IPS-18a (cell line): ENCODE data around the gene ZIC5.

Source experiments
- H3K27ac ChIP-seq: one replicate; pipeline ENCODE4 v1.5.1; 2013; ENCODE audit warnings: low read length
- H3K27me3 ChIP-seq: one replicate; pipeline ENCODE4 v1.6.1; 2013; ENCODE audit warnings: mild to moderate bottlenecking, low read length; ENCODE audit not compliant: control insufficient read depth, insufficient read depth
- H3K36me3 ChIP-seq: one replicate; pipeline ENCODE4 v1.6.1; 2013; ENCODE audit warnings: low read depth, low read length; ENCODE audit not compliant: control insufficient read depth
- H3K4me1 ChIP-seq: one replicate; pipeline ENCODE4 v1.6.1; 2013; ENCODE audit warnings: low read depth, low read length; ENCODE audit not compliant: control insufficient read depth
- H3K4me3 ChIP-seq: one replicate; pipeline ENCODE4 v1.5.1; 2013; ENCODE audit warnings: low read length
- H3K9ac ChIP-seq: one replicate; pipeline ENCODE4 v1.6.1; 2013; ENCODE audit warnings: mild to moderate bottlenecking, low read length, moderate library complexity
- H3K9me3 ChIP-seq: one replicate; pipeline ENCODE4 v1.6.1; 2013; ENCODE audit warnings: low read depth, low read length; ENCODE audit not compliant: control insufficient read depth

Gene ZIC5

DNA sequence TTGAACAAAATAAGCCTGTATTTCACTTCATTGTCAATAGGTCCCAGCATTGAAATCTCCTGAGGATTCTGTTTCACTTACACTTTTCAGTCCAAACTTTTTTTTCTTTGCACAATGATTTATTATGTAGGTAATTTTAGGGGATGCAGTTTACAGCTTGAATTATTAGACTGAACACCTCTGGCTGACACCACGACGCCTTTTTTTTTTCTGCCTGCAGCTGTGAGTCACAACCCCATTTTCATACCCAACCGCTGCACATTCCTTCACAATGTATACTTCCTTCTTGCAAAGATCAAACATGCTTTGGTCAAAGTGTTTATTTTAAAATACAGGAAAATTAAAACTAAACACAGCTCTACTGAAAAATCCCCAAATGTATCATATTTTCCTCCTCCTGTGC lies 21.4 kb upstream of the ZIC5 start:
- no peaks in the 10 kb centered on the region for H3K36me3 ChIP-seq
- no peak overlapping the region for H3K9ac ChIP-seq
- no peaks in the 10 kb centered on the region for H3K9me3 ChIP-seq
- H3K27ac ChIP-seq: no peak overlapping the region
- H3K4me3 ChIP-seq: no peak overlapping the region
- peaks cover 95% of the 10 kb centered on the region for H3K27me3 ChIP-seq
- H3K4me1 ChIP-seq: peaks cover 77% of the 10 kb centered on the region

DNA sequence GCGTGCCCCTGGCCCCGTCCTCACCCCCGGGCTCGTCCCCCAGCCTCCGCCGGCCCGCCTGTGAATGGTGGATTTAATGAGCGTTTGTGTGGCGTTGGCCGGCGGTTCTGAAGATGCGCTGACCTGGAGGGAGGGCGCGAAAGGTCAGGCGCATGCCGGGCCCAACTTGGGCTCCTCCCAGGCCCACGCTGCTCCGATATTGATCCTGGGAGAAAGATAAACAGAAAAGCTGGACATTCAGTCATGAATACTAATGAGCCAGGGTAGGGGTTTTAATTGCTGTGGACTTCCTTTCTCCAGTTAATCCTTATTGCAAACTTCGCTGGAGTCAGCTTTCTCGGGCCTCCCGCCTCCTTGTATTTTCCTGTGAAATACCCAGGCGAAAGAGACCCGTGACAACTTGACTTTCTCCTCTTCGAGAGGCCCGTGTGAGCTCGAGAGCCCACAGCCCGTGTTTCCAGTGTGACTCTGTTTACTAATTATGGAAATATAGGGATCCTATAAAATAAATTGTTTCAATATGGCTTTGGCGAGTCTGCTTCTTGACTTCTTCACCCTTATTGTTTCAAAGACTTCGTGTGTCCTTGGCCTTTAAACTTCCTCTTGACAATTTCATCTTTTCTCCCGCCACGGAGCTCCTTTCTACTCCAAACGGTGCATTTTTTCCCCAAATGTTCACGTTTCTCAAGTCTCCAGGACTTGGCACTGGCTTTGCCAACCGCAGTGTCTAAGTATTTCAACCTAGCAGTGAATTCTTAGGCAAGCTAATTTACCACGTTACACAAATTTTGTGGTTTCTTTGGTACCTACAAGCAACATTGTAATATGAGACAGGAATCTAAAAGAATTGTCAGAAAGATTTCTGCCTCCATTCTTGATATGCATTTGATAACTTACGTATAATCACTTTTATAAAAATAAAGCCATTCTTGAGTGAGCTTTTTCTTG lies 20.5 kb upstream of the ZIC5 start:
- Histone ChIP-seq H3K9ac (no peak overlapping the region), H3K27ac (no peak overlapping the region), H3K36me3 (peaks cover under 1% of the 10 kb centered on the region), H3K27me3 (peaks cover 99% of the 10 kb centered on the region), H3K4me3 (peak overlapping the region; percentile 83), H3K9me3 (no peaks in the 10 kb centered on the region), H3K4me1 (peaks cover 85% of the 10 kb centered on the region)

DNA sequence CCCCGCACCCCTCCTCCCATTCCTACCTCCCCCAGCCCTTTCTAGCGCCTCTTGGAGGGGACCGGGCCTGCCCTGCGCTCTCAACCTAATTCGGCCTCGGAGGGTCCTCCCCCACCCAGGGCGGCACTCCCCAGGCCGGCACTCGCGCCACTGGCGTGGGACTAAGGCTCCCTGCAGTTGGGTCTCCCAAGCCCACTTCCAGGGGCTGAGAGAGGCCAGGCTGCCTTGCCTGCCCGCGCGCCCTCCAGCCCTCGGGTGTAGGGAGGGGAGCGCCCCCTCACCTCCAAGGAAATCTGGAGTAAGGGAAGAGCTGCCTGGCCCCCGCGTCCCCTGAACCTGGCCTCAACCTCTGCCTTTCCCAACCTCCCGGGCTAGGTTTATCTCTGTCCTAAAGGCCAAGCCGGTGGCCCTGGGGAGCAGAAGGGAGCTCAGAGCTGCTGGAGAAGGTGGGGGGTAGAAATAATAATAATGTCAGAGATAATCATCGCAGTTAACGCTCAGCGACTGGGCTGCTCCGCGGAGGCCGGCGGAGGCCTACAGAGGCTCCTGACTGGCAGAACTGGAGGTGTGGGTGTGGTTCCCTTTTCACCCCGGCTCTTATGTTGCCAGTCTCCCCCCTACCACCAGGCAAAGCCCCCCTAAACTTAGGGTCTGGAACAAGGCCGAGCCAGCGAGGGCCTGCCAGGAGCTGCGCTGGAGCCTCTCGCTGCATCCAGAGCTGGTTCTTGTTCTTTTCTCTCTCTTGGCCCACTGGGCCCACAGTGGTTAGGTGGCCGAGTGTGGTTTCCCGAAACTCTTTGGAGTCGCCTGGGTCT lies 19.7 kb upstream of the ZIC5 start:
- Histone ChIP-seq H3K4me1 (peaks cover 87% of the 10 kb centered on the region), H3K9me3 (no peaks in the 10 kb centered on the region), H3K27ac (no peak overlapping the region), H3K36me3 (peaks cover 9% of the 10 kb centered on the region), H3K27me3 (peaks cover 95% of the 10 kb centered on the region), H3K9ac (no peak overlapping the region), H3K4me3 (peak overlapping the region; percentile 83)

DNA sequence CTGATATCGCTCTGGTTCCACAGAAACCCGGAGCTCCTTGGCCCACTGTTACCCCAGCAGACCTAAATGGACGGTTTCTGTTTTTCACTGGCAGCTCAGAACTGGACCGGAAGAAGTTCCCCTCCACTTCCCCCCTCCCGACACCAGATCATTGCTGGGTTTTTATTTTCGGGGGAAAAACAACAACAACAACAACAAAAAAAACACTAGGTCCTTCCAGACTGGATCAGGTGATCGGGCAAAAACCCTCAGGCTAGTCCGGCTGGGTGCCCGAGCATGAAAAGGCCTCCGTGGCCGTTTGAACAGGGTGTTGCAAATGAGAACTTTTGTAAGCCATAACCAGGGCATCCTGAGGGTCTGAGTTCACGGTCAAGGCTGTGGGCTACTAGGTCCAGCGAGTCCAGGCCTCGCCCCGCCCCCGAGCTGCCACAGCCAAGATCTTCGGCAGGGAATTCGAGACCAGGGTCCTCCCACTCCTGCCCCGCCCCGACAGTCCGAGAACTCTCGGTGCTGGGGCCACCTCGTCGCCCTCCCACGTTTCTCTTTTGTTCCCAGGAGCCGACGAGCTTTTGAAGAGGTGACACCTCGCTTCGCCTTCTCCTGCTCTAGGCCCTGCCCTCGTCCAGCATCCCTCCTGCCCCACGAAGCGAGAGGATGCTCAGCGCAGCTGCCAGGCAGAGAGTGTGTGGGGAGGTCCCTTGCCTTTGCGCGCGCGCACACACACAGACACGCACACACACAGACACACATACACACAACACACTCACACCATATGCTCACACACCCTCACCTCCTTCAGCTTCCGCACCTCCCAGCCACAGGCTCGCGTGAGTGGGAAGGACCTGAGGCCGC lies 18.8 kb upstream of the ZIC5 start:
- no peak overlapping the region for H3K9ac ChIP-seq
- H3K27ac ChIP-seq: no peak overlapping the region
- peak overlapping the region; percentile 83 for H3K4me3 ChIP-seq
- H3K4me1 ChIP-seq: peaks cover 84% of the 10 kb centered on the region
- H3K36me3 ChIP-seq: peaks cover 15% of the 10 kb centered on the region
- no peaks in the 10 kb centered on the region for H3K9me3 ChIP-seq
- H3K27me3 ChIP-seq: peaks cover 87% of the 10 kb centered on the region

DNA sequence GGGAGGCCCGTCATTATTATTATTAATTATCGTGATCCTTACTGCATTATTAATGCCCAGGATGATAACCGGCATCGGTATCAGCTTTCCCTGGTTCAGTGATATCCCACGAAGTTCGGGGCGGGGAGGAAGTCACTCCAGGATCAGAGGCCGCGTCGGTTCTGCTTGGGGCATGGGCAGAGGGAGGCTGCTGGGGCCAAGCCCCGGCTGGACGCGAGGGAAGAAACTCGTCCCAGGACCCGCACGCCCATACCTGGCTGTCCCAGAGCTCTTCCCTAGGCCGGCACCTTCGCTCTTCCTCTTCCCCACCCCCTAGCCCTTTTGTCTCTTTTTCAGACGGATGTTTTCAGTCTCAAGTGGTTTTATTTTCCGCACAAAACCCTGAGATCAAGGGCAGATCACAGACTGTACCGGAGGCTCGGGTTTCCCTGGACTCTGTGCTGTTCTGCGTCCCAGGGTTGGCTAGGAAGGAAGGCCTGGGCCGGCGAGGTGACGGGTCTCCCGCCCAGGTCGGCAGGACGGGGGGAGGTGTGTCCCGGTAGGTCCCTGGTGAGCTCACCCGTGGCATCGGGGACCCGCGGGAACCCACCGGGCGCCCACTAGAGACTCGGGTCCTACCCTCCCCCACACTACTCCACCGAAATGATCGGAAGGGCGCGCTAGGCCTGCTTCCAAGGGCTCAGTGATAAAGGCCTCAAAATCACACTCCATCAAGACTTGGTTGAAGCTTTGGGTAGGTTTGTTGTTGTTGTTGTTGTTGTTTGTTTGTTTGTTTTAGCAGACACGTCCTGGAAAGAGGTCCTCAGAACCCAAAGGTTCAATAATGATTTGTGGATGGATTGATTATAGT lies 17.9 kb upstream of the ZIC5 start:
- H3K36me3 ChIP-seq: peaks cover 22% of the 10 kb centered on the region
- H3K27me3 ChIP-seq: peaks cover 78% of the 10 kb centered on the region
- no peak overlapping the region for H3K27ac ChIP-seq
- peak overlapping the region; percentile 78 for H3K9ac ChIP-seq
- peak overlapping the region; percentile 83 for H3K4me3 ChIP-seq
- peaks cover 75% of the 10 kb centered on the region for H3K4me1 ChIP-seq
- no peaks in the 10 kb centered on the region for H3K9me3 ChIP-seq

DNA sequence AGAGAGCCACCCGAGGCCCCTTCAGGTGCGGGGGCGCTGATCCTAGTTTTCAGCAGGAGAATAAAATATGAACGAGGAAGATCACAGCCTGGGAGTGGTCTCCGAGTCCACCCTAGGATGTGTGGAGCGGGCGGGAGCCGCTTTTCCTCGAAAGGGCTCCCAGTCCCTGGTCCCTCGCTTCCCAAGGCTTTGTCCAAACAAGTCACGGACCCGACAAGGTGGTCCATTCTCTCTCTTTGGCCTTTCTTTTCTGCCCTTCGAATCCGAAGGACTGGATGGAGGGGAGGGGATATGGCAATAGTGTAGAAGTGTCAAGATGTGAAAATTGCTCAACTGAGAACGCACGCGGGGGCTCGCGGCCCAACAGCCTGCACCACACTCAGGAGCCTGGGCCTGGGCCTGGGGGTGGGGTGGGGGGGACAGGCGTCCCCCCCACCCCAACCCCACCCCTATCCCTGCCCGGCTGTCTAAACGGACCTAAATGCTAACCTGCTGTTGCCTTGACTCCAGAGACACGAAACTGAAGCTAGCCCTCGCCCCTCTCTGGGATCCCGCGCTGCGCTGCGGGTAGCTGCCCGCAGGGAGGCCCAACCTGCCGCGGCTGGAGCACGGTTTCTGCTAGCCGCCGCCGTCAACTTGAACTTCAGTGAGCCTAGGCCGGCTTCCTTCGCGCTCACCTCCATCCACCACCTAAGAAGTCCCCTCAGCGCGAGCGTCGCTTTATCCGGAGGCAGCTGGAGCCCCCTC lies 17.1 kb upstream of the ZIC5 start:
- H3K4me1 ChIP-seq: peaks cover 67% of the 10 kb centered on the region
- peak overlapping the region; percentile 83 for H3K4me3 ChIP-seq
- peaks cover 30% of the 10 kb centered on the region for H3K36me3 ChIP-seq
- peaks cover 70% of the 10 kb centered on the region for H3K27me3 ChIP-seq
- no peak overlapping the region for H3K27ac ChIP-seq
- no peaks in the 10 kb centered on the region for H3K9me3 ChIP-seq
- peak overlapping the region; percentile 78 for H3K9ac ChIP-seq

DNA sequence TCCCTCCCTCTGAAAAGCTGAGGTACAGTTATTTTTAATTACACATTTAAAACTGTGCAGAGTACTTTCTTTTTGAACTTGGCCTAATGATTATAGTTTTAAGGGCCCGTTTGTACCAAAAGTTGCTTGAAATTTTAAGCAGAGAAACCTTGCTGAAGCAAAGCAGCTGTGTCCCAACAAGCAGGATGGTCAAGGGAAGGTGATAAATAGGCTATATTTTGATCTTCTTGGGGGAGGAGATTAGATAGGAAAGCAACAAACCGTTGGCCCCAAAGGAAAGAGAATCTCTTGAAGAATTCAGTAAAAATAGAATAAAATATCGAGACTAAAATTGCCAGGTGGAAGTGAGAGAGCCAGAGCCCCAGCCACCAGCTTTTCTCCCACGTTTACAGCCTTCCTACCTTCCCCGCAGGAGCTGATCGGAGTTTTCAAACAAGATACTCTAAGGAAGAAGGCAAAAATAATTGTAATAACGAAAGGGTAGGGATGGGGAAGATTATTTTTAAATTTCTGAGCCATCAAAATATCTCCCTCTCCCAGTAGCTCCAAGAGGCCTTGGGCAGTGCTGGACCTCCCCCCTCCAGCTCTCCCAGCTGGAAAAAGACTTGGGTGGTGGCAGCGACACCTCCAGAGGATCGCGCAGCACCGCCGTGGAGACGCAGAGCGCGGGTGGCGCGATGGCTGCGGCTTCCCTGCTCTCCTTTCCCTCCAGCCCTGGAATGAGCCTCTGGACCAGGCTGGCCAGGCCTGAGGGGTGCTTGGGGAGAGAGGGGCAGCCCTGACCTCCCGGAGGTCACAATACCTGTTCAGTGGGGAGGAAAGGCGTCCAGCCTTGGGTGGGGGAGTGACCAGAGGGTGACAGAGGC lies 15.8 kb upstream of the ZIC5 start:
- Histone ChIP-seq H3K9me3 (no peaks in the 10 kb centered on the region), H3K9ac (peak overlapping the region; percentile 78), H3K27me3 (peaks cover 57% of the 10 kb centered on the region), H3K36me3 (peaks cover 41% of the 10 kb centered on the region), H3K4me3 (peak overlapping the region; percentile 83), H3K4me1 (peaks cover 54% of the 10 kb centered on the region), H3K27ac (no peak overlapping the region)

DNA sequence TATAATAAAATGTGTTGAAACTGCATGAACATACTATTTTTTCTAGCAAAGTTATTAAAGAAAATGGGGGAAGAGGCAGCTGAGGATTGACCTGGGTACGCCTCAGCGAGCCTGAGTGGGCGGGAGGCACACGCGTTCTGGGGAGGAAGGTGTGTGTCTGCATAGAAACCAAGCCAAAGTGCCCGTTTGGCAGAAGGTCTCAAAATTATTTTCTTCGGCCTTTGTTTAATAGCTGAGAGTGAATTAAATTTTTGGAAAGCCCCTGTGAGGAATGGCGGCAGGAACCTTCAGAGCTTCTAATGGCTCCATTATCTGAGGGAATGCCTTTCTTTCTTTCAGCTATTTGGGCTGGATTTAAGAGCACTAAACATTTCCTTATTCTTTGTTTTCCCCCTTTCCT lies 15.2 kb upstream of the ZIC5 start:
- H3K36me3 ChIP-seq: peaks cover 41% of the 10 kb centered on the region
- peak overlapping the region; percentile 78 for H3K9ac ChIP-seq
- peak overlapping the region; percentile 83 for H3K4me3 ChIP-seq
- H3K27me3 ChIP-seq: peaks cover 50% of the 10 kb centered on the region
- H3K27ac ChIP-seq: no peak overlapping the region
- H3K9me3 ChIP-seq: no peaks in the 10 kb centered on the region
- H3K4me1 ChIP-seq: peaks cover 49% of the 10 kb centered on the region

DNA sequence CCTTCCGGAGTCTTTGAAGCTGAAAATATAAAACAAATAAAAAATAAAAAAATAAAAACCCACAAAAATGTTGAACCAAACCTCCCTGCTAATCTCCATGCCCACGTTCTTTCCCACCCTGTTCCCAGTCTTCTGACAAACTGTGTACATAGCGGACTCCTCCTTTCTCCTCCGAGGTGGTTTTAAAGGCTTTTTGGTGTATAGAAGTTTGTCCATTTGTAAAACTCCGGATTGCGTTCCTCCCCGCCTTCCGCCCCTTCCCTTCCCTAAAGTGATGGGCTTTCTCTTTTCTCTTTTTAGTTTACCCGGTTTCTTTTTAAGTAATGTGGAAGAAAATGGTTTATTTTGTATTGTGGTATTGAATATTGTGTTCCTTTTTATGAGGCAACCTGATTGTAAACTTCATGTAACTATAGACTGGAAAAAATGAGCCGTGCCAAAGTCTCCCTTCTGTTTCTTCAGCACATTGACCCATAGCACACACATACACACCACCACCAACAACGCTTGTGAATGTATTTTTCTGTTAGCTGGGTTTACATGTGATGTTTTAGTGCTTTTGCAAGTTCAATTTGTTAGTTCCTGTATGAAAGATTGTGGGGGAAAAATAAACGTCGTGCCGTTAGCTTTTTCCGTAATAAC lies 14.4 kb upstream of the ZIC5 start:
- Histone ChIP-seq H3K4me3 (peak overlapping the region; percentile 83), H3K27me3 (peaks cover 43% of the 10 kb centered on the region), H3K9ac (peak overlapping the region; percentile 78)

More for the DNA sequence above, 14.4 kb upstream of the ZIC5 start:
- H3K36me3 ChIP-seq: peaks cover 41% of the 10 kb centered on the region
- H3K9me3 ChIP-seq: no peaks in the 10 kb centered on the region
- H3K27ac ChIP-seq: no peak overlapping the region
- H3K4me1 ChIP-seq: peaks cover 44% of the 10 kb centered on the region
